Measurements from ENCODE around the gene SPSB3. TPM values are rescaled to one million over a fixed set of nuclear protein-coding genes. Genes with fewer than 3 reads are reported as not detected.

Gene SPSB3
- total RNA-seq, 1 experiment from 2014 or later: 12.4 TPM

- peak in 1 of 2 experiments; percentile 1 for DNase-seq
- no peak overlapping the region for H3K4me3 ChIP-seq
- H3K9me3 ChIP-seq (replicated peaks): no peaks in the 10 kb centered on the region
- H3K27me3 ChIP-seq: no peaks in the 10 kb centered on the region
- H3K27ac ChIP-seq: no peak overlapping the region
- peaks cover 3% of the 10 kb centered on the region for H3K36me3 ChIP-seq
- no peaks in the 10 kb centered on the region for H3K4me1 ChIP-seq
These were observed 5.8 kb upstream of the SPSB3 start for GRCh38 chr16:1788095-1788707.

DNA sequence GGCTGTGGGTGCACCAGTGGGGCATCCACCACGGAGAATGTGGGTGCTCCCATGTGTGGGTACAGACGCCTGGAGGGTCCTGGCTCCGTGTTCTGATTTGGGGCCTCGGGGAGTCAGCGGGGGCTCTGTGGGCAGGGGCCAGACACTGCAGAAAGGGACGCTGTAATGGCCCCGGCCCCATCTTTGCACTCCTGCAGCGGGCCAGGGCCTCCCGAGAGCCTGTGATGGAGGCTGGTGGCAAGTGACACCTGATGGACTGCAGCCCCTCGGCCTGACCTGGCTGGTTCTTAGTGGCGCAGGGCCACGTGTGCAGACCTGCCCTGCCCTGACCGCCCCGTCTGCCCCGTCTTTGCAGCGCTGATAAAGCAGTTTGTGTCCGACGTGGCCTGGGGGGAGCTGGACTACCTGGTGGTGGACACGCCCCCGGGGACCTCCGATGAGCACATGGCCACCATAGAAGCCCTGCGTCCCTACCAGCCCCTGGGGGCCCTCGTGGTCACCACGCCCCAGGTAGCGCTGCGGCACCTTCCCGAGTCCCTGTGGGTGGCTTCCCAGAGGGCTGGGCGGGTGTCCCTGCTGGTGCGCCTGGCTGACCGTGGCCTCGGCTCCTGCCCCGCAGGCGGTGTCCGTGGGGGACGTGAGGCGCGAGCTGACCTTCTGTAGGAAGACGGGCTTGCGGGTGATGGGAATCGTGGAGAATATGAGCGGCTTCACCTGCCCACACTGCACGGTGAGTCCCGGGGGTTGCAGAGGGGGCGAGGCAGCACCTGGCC lies 5.1 kb upstream of the SPSB3 start:
- DNase-seq: peak in 1 of 2 experiments; percentile 2
- no peaks in the 10 kb centered on the region for H3K27me3 ChIP-seq
- H3K4me3 ChIP-seq: no peak overlapping the region
- H3K9me3 ChIP-seq (replicated peaks): no peaks in the 10 kb centered on the region
- H3K27ac ChIP-seq: no peak overlapping the region
- H3K36me3 ChIP-seq: peaks cover 3% of the 10 kb centered on the region
- no peaks in the 10 kb centered on the region for H3K4me1 ChIP-seq

DNA sequence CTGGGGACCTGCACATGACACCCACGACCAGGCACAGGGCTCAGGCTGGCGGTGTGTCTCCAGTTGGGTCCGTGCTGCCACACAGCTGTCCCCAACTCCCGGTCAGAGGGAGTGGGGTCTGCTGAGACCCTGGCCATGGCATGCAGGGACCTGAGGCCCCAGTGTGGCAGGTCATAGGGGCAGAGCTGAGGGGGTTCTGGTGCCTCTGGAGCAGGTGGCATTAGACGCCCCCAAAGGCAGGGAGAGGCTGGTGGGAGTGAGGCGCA lies 4.6 kb upstream of the SPSB3 start:
- no peaks in the 10 kb centered on the region for H3K27me3 ChIP-seq
- no peak overlapping the region for H3K4me3 ChIP-seq
- H3K9me3 ChIP-seq (replicated peaks): no peaks in the 10 kb centered on the region
- H3K4me1 ChIP-seq: no peaks in the 10 kb centered on the region
- H3K27ac ChIP-seq: no peak overlapping the region
- H3K36me3 ChIP-seq: peaks cover 3% of the 10 kb centered on the region
- no peak for DNase-seq

- DNase-seq: peak in 1 of 2 experiments; percentile 1
These were observed 4.1 kb upstream of the SPSB3 start for GRCh38 chr16:1786242-1787055.

DNA sequence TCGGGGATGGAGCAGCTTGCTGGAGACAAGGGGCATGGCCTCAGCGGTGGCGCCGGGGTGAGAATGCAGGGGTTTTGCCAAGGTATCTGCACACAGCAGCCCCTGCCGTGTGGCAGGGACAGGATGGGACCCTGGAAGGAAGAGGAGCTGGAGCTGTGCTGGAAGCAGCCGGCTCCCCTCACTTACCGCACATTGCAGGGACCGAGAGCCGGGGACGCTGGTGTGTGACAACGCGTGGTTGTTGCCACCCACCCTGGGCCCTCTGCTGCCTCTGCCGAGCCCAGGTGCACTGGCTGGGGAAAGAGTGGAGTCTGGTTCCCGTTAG lies 3.4 kb upstream of the SPSB3 start:
- Histone ChIP-seq H3K27me3 (no peaks in the 10 kb centered on the region), H3K4me3 (no peak overlapping the region), H3K4me1 (no peaks in the 10 kb centered on the region), H3K36me3 (peaks cover 3% of the 10 kb centered on the region), H3K27ac (no peak overlapping the region), H3K9me3 (replicated peaks) (no peaks in the 10 kb centered on the region)
- DNase-seq: no peak

More at GRCh38 chr16:1786242-1787055, 4.1 kb upstream of the SPSB3 start:
- Histone ChIP-seq H3K36me3 (peaks cover 3% of the 10 kb centered on the region), H3K4me1 (no peaks in the 10 kb centered on the region), H3K27ac (no peak overlapping the region), H3K4me3 (no peak overlapping the region), H3K27me3 (no peaks in the 10 kb centered on the region), H3K9me3 (replicated peaks) (no peaks in the 10 kb centered on the region)

GRCh38 chr16:1784977-1785845 lies 2.8 kb upstream of the SPSB3 start:
- Histone ChIP-seq H3K27ac (no peak overlapping the region), H3K36me3 (peaks cover 3% of the 10 kb centered on the region), H3K9me3 (replicated peaks) (no peaks in the 10 kb centered on the region), H3K27me3 (no peaks in the 10 kb centered on the region), H3K4me1 (no peaks in the 10 kb centered on the region), H3K4me3 (no peak overlapping the region)
- DNase-seq: no peak

- Histone ChIP-seq H3K4me3 (peak overlapping the region; percentile 89), H3K4me1 (no peaks in the 10 kb centered on the region), H3K27me3 (no peaks in the 10 kb centered on the region), H3K27ac (no peak overlapping the region), H3K9me3 (replicated peaks) (no peaks in the 10 kb centered on the region), H3K36me3 (no peaks in the 10 kb centered on the region; the same call in none of the 2 replicates)
- DNase-seq: no peak
These were observed 488 bp downstream of the SPSB3 start for GRCh38 chr16:1781758-1782407.

- H3K27ac ChIP-seq: no peak overlapping the region
- no peaks in the 10 kb centered on the region; the same call in 1 of the 2 replicates for H3K36me3 ChIP-seq
- H3K4me3 ChIP-seq: peak overlapping the region; percentile 89; the same call in 1 of the 2 replicates
- no peaks in the 10 kb centered on the region for H3K4me1 ChIP-seq
- no peaks in the 10 kb centered on the region for H3K9me3 ChIP-seq (replicated peaks)
- no peaks in the 10 kb centered on the region for H3K27me3 ChIP-seq
- no peak for DNase-seq
These were observed 1.1 kb downstream of the SPSB3 start for GRCh38 chr16:1781254-1781653.

- DNase-seq: no peak
- H3K27me3 ChIP-seq: no peaks in the 10 kb centered on the region
- no peaks in the 10 kb centered on the region for H3K36me3 ChIP-seq
- no peaks in the 10 kb centered on the region for H3K4me1 ChIP-seq
- no peak overlapping the region for H3K4me3 ChIP-seq
- no peak overlapping the region for H3K27ac ChIP-seq
- no peaks in the 10 kb centered on the region for H3K9me3 ChIP-seq (replicated peaks)
These were observed 1.7 kb downstream of the SPSB3 start for GRCh38 chr16:1780677-1781072.

DNA sequence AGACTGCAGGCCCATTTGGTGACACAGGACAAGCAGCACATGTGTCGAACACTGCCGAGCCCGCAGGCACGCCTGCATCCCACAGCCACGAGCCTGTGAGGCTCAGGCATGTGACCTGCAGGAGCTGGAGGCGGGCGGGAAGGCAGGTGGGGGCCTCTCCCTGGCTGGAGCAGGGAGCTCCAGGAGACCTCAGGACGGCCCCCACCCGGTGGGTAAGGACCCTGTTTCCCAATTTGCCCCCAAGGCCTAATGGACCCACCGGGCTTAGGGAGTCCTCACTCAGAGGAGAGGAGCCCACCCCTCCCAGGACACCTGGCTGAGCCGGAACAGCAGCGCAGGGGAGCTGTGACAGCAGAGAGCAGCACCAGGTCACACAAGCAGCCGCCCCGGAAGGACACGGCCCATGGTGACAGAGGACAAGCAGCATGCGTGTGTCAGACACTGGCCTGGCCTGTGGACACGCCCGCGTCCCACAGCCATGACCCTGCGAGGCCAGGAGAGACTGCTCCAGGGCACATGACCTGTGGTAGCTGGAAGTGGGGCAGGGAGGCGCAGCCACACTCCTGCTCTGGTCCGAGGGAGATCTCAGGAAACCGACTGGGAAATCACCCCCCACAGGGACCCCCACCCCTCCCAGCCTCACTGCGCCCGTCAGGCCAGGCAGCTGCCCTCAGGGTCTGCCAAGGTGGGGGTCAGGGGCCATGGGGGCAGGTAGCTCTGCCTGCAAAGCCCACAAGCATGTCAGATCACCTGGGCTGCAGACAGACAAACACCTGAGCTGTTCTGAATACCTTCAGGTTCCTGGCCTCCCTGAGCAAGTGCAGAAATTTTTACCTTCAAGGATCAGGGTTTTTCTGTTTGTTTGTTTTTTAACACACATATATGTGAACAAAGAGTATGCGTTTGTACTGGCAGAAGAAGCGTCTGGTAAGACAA lies 2.4 kb downstream of the SPSB3 start:
- H3K9me3 ChIP-seq (replicated peaks): no peaks in the 10 kb centered on the region
- H3K36me3 ChIP-seq: no peaks in the 10 kb centered on the region
- DNase-seq: no peak
- no peaks in the 10 kb centered on the region for H3K4me1 ChIP-seq
- H3K4me3 ChIP-seq: no peak overlapping the region
- no peak overlapping the region for H3K27ac ChIP-seq
- no peaks in the 10 kb centered on the region for H3K27me3 ChIP-seq

GRCh38 chr16:1779234-1779701 lies 3.1 kb downstream of the SPSB3 start:
- H3K4me1 ChIP-seq: peaks cover 2% of the 10 kb centered on the region; the same call in 1 of the 2 replicates
- no peak overlapping the region for H3K4me3 ChIP-seq
- no peaks in the 10 kb centered on the region for H3K36me3 ChIP-seq
- no peaks in the 10 kb centered on the region for H3K9me3 ChIP-seq (replicated peaks)
- DNase-seq: no peak
- H3K27me3 ChIP-seq: no peaks in the 10 kb centered on the region
- H3K27ac ChIP-seq: no peak overlapping the region

DNA sequence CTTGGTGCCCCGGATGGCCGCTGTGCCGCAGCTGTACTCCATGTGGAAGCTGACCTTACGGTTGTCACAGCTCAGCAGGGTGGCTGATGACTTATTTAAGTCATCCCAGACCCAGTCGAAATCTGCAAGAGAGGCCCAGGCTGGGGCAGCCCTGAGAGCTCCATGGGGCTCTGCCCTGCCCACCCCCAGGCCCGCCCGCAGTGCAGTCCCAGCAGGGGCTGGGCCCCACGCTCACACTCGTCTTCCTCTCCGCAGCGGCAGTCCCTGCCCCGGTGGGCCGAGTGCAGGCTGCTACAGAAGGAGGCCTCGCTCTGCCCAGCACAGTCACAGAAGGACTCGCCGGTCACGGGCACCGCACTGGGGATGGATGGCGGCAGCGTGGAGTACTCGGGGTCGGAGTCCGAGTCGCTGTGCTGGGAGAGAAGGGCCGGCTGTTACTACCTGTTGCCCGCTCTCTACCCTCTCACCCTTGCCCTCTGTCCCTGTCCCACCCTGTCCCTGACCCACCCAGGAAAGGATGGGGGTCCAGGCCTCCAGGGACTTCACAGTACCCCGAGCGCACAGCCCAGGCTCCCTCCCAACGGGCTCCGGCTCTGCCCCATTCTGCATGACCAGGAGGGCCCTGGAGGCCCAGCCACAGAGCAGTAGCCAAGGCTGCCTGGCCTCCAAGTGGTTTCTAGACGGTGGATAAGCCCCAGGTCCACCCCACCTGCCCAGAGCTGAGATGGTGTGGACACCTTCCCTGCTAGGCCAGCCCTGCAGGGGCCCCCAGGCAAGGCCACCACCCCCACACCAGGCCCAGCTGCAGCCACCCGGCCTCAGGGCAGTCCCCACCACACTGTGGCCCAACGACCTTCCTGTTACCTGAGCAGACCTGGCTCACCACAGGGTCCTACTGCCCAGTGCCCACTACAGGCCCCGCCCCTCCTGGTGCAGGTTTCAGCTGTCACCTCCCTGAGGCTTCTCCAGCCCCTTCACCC lies 3.9 kb downstream of the SPSB3 start:
- no peaks in the 10 kb centered on the region for H3K36me3 ChIP-seq
- peaks cover 6% of the 10 kb centered on the region; the same call in 1 of the 2 replicates for H3K4me1 ChIP-seq
- DNase-seq: no peak
- no peaks in the 10 kb centered on the region for H3K27me3 ChIP-seq
- H3K9me3 ChIP-seq (replicated peaks): no peaks in the 10 kb centered on the region
- no peak overlapping the region for H3K4me3 ChIP-seq
- H3K27ac ChIP-seq: no peak overlapping the region
